SU-DHL-6 (cell line): ENCODE data around the gene FXYD3.

ENCODE experiments used
- H2AFZ ChIP-seq: fragments of 200-600 bp; sonication (generic); 2 replicates; pipeline ENCODE4 v1.6.1; 2014; ENCODE audit warnings: low read depth, mild to moderate bottlenecking, moderate library complexity, mixed read lengths, antibody characterized with exemption, low read length; ENCODE audit not compliant: severe bottlenecking
- H3F3A ChIP-seq: fragments of 200-600 bp; shearing (Covaris generic); 2 replicates; pipeline ENCODE4 v1.6.0; 2016; ENCODE audit warnings: antibody characterized with exemption, mild to moderate bottlenecking; ENCODE audit not compliant: insufficient read depth
- H3K27ac ChIP-seq: fragments of 200-600 bp; sonication (generic); 2 replicates; pipeline ENCODE4 v1.5.1; 2016; ENCODE audit warnings: low read depth, mild to moderate bottlenecking, low read length, moderate library complexity, mixed read lengths
- H3K27me3 ChIP-seq: fragments of 200-600 bp; sonication (generic), shearing (Covaris generic); 2 replicates; pipeline ENCODE4 v1.6.0; 2014; ENCODE audit warnings: mild to moderate bottlenecking, low read length
- H3K36me3 ChIP-seq: fragments of 200-600 bp; sonication (generic); 2 replicates; pipeline ENCODE4 v1.6.1; 2014; ENCODE audit warnings: mild to moderate bottlenecking, low read length, mixed read lengths
- H3K4me2 ChIP-seq: fragments of 300-600, 200-600 bp; shearing (Covaris generic), sonication (generic); 2 replicates; pipeline ENCODE4 v1.6.0; 2014; ENCODE audit warnings: low read length, low read depth, mild to moderate bottlenecking; ENCODE audit not compliant: poor library complexity, severe bottlenecking
- H3K4me3 ChIP-seq: fragments of 200-600 bp; sonication (generic); 2 replicates; pipeline ENCODE4 v1.5.1; 2014; ENCODE audit warnings: antibody characterized with exemption, low read length, mild to moderate bottlenecking, mixed read lengths; ENCODE audit not compliant: insufficient read depth, poor library complexity, severe bottlenecking
- H3K79me2 ChIP-seq: fragments of 200-600 bp; sonication (generic); 2 replicates; pipeline ENCODE4 v1.6.1; 2014; ENCODE audit warnings: mild to moderate bottlenecking, low read length, moderate library complexity; ENCODE audit not compliant: insufficient read depth
- H3K9ac ChIP-seq: fragments of 200-600 bp; sonication (generic); 2 replicates; pipeline ENCODE4 v1.7.0; 2014; ENCODE audit warnings: mild to moderate bottlenecking, low read length
- H3K9me2 ChIP-seq: fragments of 200-600 bp; sonication (generic); replicated peaks from 2 replicates; pipeline ENCODE4 v1.6.1; 2014; ENCODE audit warnings: low read length; ENCODE audit not compliant: insufficient read depth
- H3K9me3 ChIP-seq: fragments of 200-600 bp; sonication (generic); 2 replicates; pipeline ENCODE4 v1.6.1; 2014; ENCODE audit warnings: low read length, mixed read lengths; ENCODE audit not compliant: insufficient read depth
- H4K20me1 ChIP-seq: fragments of 200-600 bp; sonication (generic); 2 replicates; pipeline ENCODE4 v1.6.1; 2014; ENCODE audit warnings: low read depth, mild to moderate bottlenecking, antibody characterized with exemption, low read length, moderate library complexity, mixed read lengths
- EZH2phosphoT487 ChIP-seq: fragments of 200-600 bp; sonication (generic), shearing (Covaris generic); conservative IDR thresholded peaks from 2 replicates; pipeline ENCODE4 v1.6.1; 2018; ENCODE audit warnings: mild to moderate bottlenecking, antibody characterized with exemption, low read length, moderate library complexity, mixed read lengths
- TF ChIP-seq, protein P1 (sequence below): fragments of 200-600 bp; sonication (generic); IDR thresholded peaks from one replicate; pipeline ENCODE4 v1.5.1; 2017; ENCODE audit warnings: antibody characterized with exemption, mild to moderate bottlenecking, low read length, moderate library complexity; ENCODE audit not compliant: insufficient read depth, poor library complexity, severe bottlenecking

FXYD3 gene

GRCh38 chr19:35108730-35109129 lies 6.9 kb upstream of the FXYD3 start:
- no peaks in the 10 kb centered on the region for H3K79me2 ChIP-seq
- H4K20me1 ChIP-seq, result no peaks in the 10 kb centered on the region
- no peaks in the 10 kb centered on the region for H3F3A ChIP-seq
- H3K27me3 ChIP-seq, result no peaks in the 10 kb centered on the region
- H3K36me3 ChIP-seq, result no peaks in the 10 kb centered on the region
- no peak overlapping the region for H3K9ac ChIP-seq
- H3K4me2 ChIP-seq, result no peak overlapping the region
- no peaks in the 10 kb centered on the region for H3K9me3 ChIP-seq
- H3K27ac ChIP-seq, result no peak overlapping the region
- no peaks in the 10 kb centered on the region for H3K9me2 ChIP-seq
- TF ChIP-seq, protein P1, sequence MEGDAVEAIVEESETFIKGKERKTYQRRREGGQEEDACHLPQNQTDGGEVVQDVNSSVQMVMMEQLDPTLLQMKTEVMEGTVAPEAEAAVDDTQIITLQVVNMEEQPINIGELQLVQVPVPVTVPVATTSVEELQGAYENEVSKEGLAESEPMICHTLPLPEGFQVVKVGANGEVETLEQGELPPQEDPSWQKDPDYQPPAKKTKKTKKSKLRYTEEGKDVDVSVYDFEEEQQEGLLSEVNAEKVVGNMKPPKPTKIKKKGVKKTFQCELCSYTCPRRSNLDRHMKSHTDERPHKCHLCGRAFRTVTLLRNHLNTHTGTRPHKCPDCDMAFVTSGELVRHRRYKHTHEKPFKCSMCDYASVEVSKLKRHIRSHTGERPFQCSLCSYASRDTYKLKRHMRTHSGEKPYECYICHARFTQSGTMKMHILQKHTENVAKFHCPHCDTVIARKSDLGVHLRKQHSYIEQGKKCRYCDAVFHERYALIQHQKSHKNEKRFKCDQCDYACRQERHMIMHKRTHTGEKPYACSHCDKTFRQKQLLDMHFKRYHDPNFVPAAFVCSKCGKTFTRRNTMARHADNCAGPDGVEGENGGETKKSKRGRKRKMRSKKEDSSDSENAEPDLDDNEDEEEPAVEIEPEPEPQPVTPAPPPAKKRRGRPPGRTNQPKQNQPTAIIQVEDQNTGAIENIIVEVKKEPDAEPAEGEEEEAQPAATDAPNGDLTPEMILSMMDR, result no peak
- no peak for TF ChIP-seq EZH2phosphoT487
- H3K4me3 ChIP-seq, result no peak overlapping the region
- no peak overlapping the region for H2AFZ ChIP-seq

- Histone ChIP-seq H3F3A (no peaks in the 10 kb centered on the region), H3K9me2 (no peaks in the 10 kb centered on the region), H3K9ac (no peak overlapping the region), H3K4me2 (no peak overlapping the region), H3K27me3 (no peaks in the 10 kb centered on the region), H3K36me3 (no peaks in the 10 kb centered on the region), H3K27ac (no peak overlapping the region), H3K9me3 (no peaks in the 10 kb centered on the region), H2AFZ (no peak overlapping the region), H3K4me3 (no peak overlapping the region), H4K20me1 (no peaks in the 10 kb centered on the region), H3K79me2 (no peaks in the 10 kb centered on the region)
- TF ChIP-seq EZH2phosphoT487, result no peak
- TF ChIP-seq, protein P1, result no peak
Observed at GRCh38 chr19:35109395-35110112, 6.1 kb upstream of the FXYD3 start.

GRCh38 chr19:35110974-35111373 lies 4.6 kb upstream of the FXYD3 start:
- TF ChIP-seq, protein P1, result no peak
- TF ChIP-seq EZH2phosphoT487, result no peak
- no peaks in the 10 kb centered on the region for H3K27me3 ChIP-seq
- no peak overlapping the region for H3K4me3 ChIP-seq
- no peaks in the 10 kb centered on the region for H3K36me3 ChIP-seq
- no peak overlapping the region for H3K4me2 ChIP-seq
- no peaks in the 10 kb centered on the region for H3F3A ChIP-seq
- no peaks in the 10 kb centered on the region for H3K79me2 ChIP-seq
- H2AFZ ChIP-seq, result no peak overlapping the region
- H3K9me2 ChIP-seq, result no peaks in the 10 kb centered on the region
- no peaks in the 10 kb centered on the region for H4K20me1 ChIP-seq
- no peaks in the 10 kb centered on the region for H3K9me3 ChIP-seq
- H3K27ac ChIP-seq, result no peak overlapping the region
- H3K9ac ChIP-seq, result no peak overlapping the region
